HEK293 (cell line): ENCODE measurements around the gene TYSND1.

Experiments
- CTCF ChIA-PET: fragments of 350-600 bp; formaldehyde crosslinking; extraction: SDS; loops from one replicate; lab custom pipeline; 2021; ENCODE audit warnings: antibody characterized with exemption; lab: Yijun Ruan, JAX
- POLR2A ChIA-PET: fragments of 300-600 bp; formaldehyde crosslinking; extraction: SDS; loops from one replicate; lab custom pipeline; 2020; ENCODE audit warnings: antibody characterized with exemption, inconsistent platforms; lab: Yijun Ruan, JAX
- H3K27ac ChIP-seq: fragments of 200-500 bp; sonication (Bioruptor generic); 2 replicates; pipeline ENCODE4 v1.5.1; 2014; ENCODE audit warnings: low read depth, low read length, control low read depth, inconsistent platforms; ENCODE audit errors: extremely low read depth
- H3K36me3 ChIP-seq, 2 experiments: fragments of 200-500 bp in 1 of 2; sonication (Bioruptor generic) in 1 of 2; 1 replicate in 1 of 2; 2 replicates in 1 of 2; pipeline ENCODE4 v1.5.1; 2014 to 2017; ENCODE audit warnings: inconsistent platforms in 2 of 2, low read length in 2 of 2; ENCODE audit not compliant: control insufficient read depth in 2 of 2, insufficient read depth in 1 of 2
- H3K4me1 ChIP-seq: fragments of 200-500 bp; sonication (Bioruptor generic); 2 replicates; pipeline ENCODE4 v1.5.1; 2014; ENCODE audit warnings: mild to moderate bottlenecking, low read length, inconsistent platforms; ENCODE audit not compliant: control insufficient read depth, insufficient read depth
- H3K4me3 ChIP-seq: 2 replicates; pipeline ENCODE4 v1.5.1; 2011; ENCODE audit warnings: low read depth, mild to moderate bottlenecking, control low read depth, low read length, moderate library complexity
- H3K9me3 ChIP-seq: fragments of 200-500 bp; sonication (Bioruptor generic); 2 replicates; pipeline ENCODE4 v1.5.1; 2014; ENCODE audit warnings: low read depth, low read length, inconsistent platforms; ENCODE audit not compliant: control insufficient read depth, insufficient read depth
- BCL11B ChIP-seq: fragments of 450-650 bp; formaldehyde crosslinking; IDR thresholded peaks from 2 replicates; pipeline ENCODE4 v1.5.1; 2016; ENCODE audit warnings: low read depth, missing biosample characterization, missing genetic modification characterization
- CTCF ChIP-seq: fragments of 450-650 bp; formaldehyde crosslinking; IDR thresholded peaks from 2 replicates; pipeline ENCODE4 v1.5.1; 2016; ENCODE audit warnings: missing biosample characterization, missing genetic modification characterization
- KLF9 ChIP-seq: fragments of 450-650 bp; formaldehyde crosslinking; IDR thresholded peaks from 2 replicates; pipeline ENCODE4 v1.5.1; 2016; ENCODE audit warnings: missing biosample characterization, missing genetic modification characterization, low read depth
- MYNN ChIP-seq: fragments of 450-650 bp; formaldehyde crosslinking; IDR thresholded peaks from 2 replicates; pipeline ENCODE4 v1.5.1; 2016; ENCODE audit warnings: missing biosample characterization, missing genetic modification characterization, borderline replicate concordance
- PRDM10 ChIP-seq: fragments of 450-650 bp; formaldehyde crosslinking; IDR thresholded peaks from 2 replicates; pipeline ENCODE4 v1.5.1; 2016; ENCODE audit warnings: missing biosample characterization, missing genetic modification characterization
- REPIN1 ChIP-seq: fragments of 450-650 bp; formaldehyde crosslinking; IDR thresholded peaks from 2 replicates; pipeline ENCODE4 v1.5.1; 2017; ENCODE audit warnings: missing biosample characterization, missing genetic modification characterization, low read depth
- SALL2 ChIP-seq: fragments of 450-650 bp; formaldehyde crosslinking; IDR thresholded peaks from 2 replicates; pipeline ENCODE4 v1.5.0; 2017; ENCODE audit warnings: missing biosample characterization, mild to moderate bottlenecking, missing genetic modification characterization, borderline replicate concordance
- ZBTB17 ChIP-seq: fragments of 450-650 bp; formaldehyde crosslinking; IDR thresholded peaks from 2 replicates; pipeline ENCODE4 v1.5.1; 2016; ENCODE audit warnings: missing biosample characterization, missing genetic modification characterization
- ZBTB48 ChIP-seq: fragments of 450-650 bp; formaldehyde crosslinking; IDR thresholded peaks from 2 replicates; pipeline ENCODE4 v1.5.1; 2016; ENCODE audit warnings: missing biosample characterization, missing genetic modification characterization
- ZNF114 ChIP-seq: fragments of 450-650 bp; formaldehyde crosslinking; IDR thresholded peaks from 2 replicates; pipeline ENCODE4 v1.5.0; 2017; ENCODE audit warnings: missing biosample characterization, missing genetic modification characterization
- ZNF133 ChIP-seq: fragments of 450-650 bp; formaldehyde crosslinking; IDR thresholded peaks from 2 replicates; pipeline ENCODE4 v1.5.1; 2016; ENCODE audit warnings: missing biosample characterization, missing genetic modification characterization
- ZNF18 ChIP-seq: fragments of 450-650 bp; formaldehyde crosslinking; IDR thresholded peaks from 2 replicates; pipeline ENCODE4 v1.5.1; 2016; ENCODE audit warnings: missing biosample characterization, missing genetic modification characterization
- ZNF23 ChIP-seq: fragments of 450-650 bp; formaldehyde crosslinking; IDR thresholded peaks from 2 replicates; pipeline ENCODE4 v1.5.1; 2016; ENCODE audit warnings: missing biosample characterization, missing genetic modification characterization, borderline replicate concordance
- ZNF280C ChIP-seq: fragments of 450-650 bp; formaldehyde crosslinking; IDR thresholded peaks from 2 replicates; pipeline ENCODE4 v1.5.1; 2016; ENCODE audit warnings: missing biosample characterization, missing genetic modification characterization
- ZNF433 ChIP-seq: fragments of 450-650 bp; formaldehyde crosslinking; IDR thresholded peaks from 2 replicates; pipeline ENCODE4 v1.5.1; 2016; ENCODE audit warnings: missing biosample characterization, missing genetic modification characterization, low read depth
- ZNF449 ChIP-seq: fragments of 450-650 bp; formaldehyde crosslinking; IDR thresholded peaks from 2 replicates; pipeline ENCODE4 v1.5.1; 2017; ENCODE audit warnings: missing biosample characterization, mild to moderate bottlenecking, missing genetic modification characterization, moderate library complexity
- ZNF521 ChIP-seq: fragments of 450-650 bp; formaldehyde crosslinking; IDR thresholded peaks from 2 replicates; pipeline ENCODE4 v1.5.1; 2017; ENCODE audit warnings: missing biosample characterization, mild to moderate bottlenecking, missing genetic modification characterization
- ZNF645 ChIP-seq: fragments of 450-650 bp; formaldehyde crosslinking; IDR thresholded peaks from 2 replicates; pipeline ENCODE4; 2016; ENCODE audit warnings: missing biosample characterization, missing genetic modification characterization
- ZNF670 ChIP-seq: fragments of 450-650 bp; formaldehyde crosslinking; IDR thresholded peaks from 2 replicates; pipeline ENCODE4 v1.5.1; 2016; ENCODE audit warnings: missing biosample characterization, missing genetic modification characterization, low read depth
- ZNF776 ChIP-seq: fragments of 450-650 bp; formaldehyde crosslinking; IDR thresholded peaks from 2 replicates; pipeline ENCODE4 v1.5.0; 2017; ENCODE audit warnings: missing biosample characterization, missing genetic modification characterization, borderline replicate concordance

TYSND1 gene

GRCh38 chr10:70191161-70191971, 44.9 kb upstream of the TYSND1 start:
- no peak for TF ChIP-seq ZNF280C (tag by site-specific recombination)
- TF ChIP-seq ZNF776 (tag by site-specific recombination): no peak
- TF ChIP-seq ZNF645 (tag by site-specific recombination): no peak
- no peak for TF ChIP-seq ZNF23 (tag by site-specific recombination)
- no peak for TF ChIP-seq ZNF449 (tag by site-specific recombination)
- no peak for TF ChIP-seq KLF9 (tag by site-specific recombination)
- TF ChIP-seq CTCF (tag by site-specific recombination): no peak
- TF ChIP-seq ZNF114: no peak
- no peak for TF ChIP-seq PRDM10 (tag by site-specific recombination)
- no peak for TF ChIP-seq SALL2 (tag by site-specific recombination)
- peaks cover 17% of the 10 kb centered on the region for H3K4me1 ChIP-seq

GRCh38 chr10:70190581-70190980, 44.1 kb upstream of the TYSND1 start:
- H3K4me1 ChIP-seq: peaks cover 17% of the 10 kb centered on the region
- no peaks in the 10 kb centered on the region for H3K36me3 ChIP-seq
- H3K27ac ChIP-seq: no peak overlapping the region
- H3K9me3 ChIP-seq: no peaks in the 10 kb centered on the region
- H3K4me3 ChIP-seq: no peak overlapping the region
- CTCF ChIA-PET: interaction anchor here (0.6 to 1.1 kb wide), 3 partner anchors 35 to 174 kb away, joined by 3 to 4 read pairs (median 3); no protein-coding TSS in a partner anchor
- POLR2A ChIA-PET: interaction anchor here (0.6 to 1.6 kb wide), 4 partner anchors 20 to 214 kb away, joined by 3 to 10 read pairs (median 4); partner anchors contain the start of genes SAR1A and TYSND1
- TF ChIP-seq ZBTB17 (tag by site-specific recombination) (peak; percentile 59), ZNF133 (tag by site-specific recombination) (no peak), ZNF670 (tag by site-specific recombination) (no peak), BCL11B (no peak), ZNF521 (tag by site-specific recombination) (no peak), MYNN (tag by site-specific recombination) (no peak), ZNF433 (tag by site-specific recombination) (no peak), ZNF18 (no peak), ZNF776 (tag by site-specific recombination) (no peak), ZBTB48 (no peak), REPIN1 (tag by site-specific recombination) (no peak)

More at GRCh38 chr10:70191161-70191971, 44.9 kb upstream of the TYSND1 start:
- ChIA-PET POLR2A (interaction anchor here (0.8 to 1.6 kb wide), 4 partner anchors 21 to 213 kb away, joined by 3 to 10 read pairs (median 4); partner anchors contain the start of genes SAR1A and TYSND1), CTCF (interaction anchor here (0.6 to 0.7 kb wide), 2 partner anchors 31 to 36 kb away, joined by 3 to 4 read pairs; no protein-coding TSS in a partner anchor)
- Histone ChIP-seq H3K4me3 (no peak overlapping the region), H3K9me3 (no peaks in the 10 kb centered on the region), H3K36me3 (peaks cover 0 to 5% of the 10 kb centered on the region in 2 experiments; a peak in 2 of 3 replicates), H3K27ac (no peak overlapping the region)
